GM21381 (cell line): ENCODE measurements around the gene C8G.

ENCODE experiments used
- ATAC-seq: cut with Tn5 transposase; IDR thresholded peaks from one replicate; pipeline ENCODE4 v1.9.1; 2021; ENCODE audit warnings: mild to moderate bottlenecking, moderate library complexity; ENCODE audit not compliant: unreplicated experiment

The C8G gene

GRCh38 chr9:136944519-136945332 lies at the start of gene C8G, which contains the start of gene FBXW5:
Gene C8G (plus strand): TSS chr9:136945243. CDS start chr9:136945321, 78 bp downstream.
Gene FBXW5 (minus strand): TSS chr9:136944738. CDS start chr9:136944083, 655 bp downstream.
- peak; percentile 81 for ATAC-seq

DNA sequence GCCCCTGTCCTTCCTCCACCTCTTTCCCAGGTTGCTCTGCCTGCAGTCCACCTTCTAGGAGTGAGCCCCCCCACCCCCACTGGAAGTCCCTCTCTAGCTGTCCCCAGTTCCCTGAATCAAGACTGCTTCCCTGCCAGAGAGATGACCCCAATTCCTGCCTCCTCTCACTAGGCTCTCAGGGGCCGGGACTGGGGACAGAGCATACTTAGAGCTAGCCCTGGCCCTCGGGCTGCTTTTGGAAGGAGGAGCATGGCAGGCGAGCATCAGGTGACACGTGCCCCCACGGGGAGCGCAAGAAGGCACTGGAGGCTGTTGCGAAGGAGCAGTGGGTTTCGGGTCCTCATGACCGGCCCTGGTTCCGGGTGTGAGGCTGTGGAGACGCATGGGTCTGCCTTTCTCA lies 49.0 kb upstream of the C8G start:
- no peak for ATAC-seq

GRCh38 chr9:136898483-136899100 lies 46.5 kb upstream of the C8G start:
- ATAC-seq = no peak

GRCh38 chr9:136899196-136899595 lies 45.8 kb upstream of the C8G start:
- ATAC-seq = no peak

- ATAC-seq = no peak
Observed at GRCh38 chr9:136900556-136900955, 44.5 kb upstream of the C8G start.

GRCh38 chr9:136900988-136901515 lies 44.0 kb upstream of the C8G start:
- ATAC-seq = no peak

DNA sequence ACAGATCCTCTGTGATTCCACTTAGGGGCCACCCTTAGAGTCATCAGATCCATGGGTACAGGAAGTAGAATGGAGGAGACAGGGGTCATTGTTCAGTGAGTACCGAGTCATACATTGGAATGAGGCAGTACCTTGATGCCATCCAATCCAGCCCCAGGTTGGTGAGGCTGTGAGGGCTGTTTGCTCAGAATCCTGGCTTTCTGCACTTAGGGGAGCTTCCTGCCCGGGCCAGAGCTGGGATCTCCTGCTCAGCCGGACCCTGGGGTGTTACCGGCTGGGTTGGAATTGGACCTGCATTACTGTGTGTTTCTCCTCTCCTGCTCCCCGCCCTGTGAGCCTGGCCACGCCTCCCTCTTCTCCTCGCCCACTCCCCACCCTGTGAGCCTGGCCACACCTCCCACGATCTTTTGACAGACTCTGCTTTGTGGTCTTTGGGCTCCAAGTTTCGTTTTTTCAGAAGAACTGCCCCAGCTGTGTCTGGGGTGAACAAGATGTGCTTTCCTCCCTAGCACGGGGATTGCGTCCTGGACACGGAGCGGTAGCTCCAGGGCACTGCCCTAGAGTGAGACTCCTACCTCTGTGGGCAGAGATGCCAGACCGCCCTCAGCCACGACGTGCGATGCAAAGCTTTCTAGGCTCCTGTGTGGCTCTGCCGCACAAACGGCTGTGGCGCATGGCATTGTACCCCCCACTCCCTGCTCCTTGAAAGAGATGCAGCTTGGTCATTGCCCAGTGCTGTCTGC lies 43.4 kb upstream of the C8G start:
- peak; percentile 50 for ATAC-seq

DNA sequence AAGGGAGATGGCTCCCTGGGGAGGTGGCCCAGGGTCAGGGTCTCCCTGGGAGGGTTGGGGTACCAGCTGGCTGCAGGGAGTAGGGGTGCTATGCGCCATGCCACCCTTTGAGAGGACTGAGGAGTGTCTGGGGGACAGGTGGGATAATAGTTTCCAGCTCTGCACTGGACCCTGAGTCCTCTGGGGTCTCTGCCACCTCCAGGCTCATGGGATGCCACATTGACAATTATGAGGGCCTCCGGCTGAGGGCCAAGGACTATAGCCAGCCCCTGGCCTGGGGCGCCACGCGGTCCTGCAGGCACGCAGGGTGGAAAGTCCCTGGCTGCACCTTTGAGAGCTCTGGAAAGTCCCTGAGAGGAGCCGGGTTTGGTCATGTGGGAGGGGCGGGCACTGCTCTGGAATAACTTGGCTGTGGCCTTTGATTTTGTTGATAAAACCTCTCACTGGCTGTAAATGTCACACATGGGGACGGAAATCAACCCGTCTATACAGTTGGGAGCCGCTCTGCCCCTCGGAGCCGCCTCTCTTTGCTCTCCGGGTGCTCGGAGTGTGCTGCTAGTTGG lies 42.7 kb upstream of the C8G start:
- ATAC-seq = peak; percentile 47

GRCh38 chr9:136903041-136903554 lies 41.9 kb upstream of the C8G start:
- no peak for ATAC-seq

DNA sequence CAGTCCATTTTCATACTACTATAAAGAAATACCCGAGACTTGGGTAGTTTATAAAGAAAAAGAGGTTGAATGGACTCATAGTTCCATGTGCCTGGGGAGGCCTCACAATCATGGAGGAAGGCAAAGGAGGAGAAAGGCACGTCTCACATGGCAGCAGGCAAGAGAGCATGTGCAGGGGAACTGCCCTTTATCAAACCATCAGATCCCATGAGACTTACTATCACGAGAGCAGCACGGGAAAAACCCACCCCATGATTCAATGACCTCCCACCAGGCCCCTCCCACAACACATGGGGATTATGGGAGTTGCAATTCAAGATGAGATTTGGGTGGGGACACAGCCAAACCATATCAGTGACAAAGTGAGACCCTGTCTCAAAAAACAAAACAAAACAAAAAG lies 38.8 kb upstream of the C8G start:
- ATAC-seq = no peak

GRCh38 chr9:136907011-136907914 lies 37.8 kb upstream of the C8G start:
- no peak for ATAC-seq

DNA sequence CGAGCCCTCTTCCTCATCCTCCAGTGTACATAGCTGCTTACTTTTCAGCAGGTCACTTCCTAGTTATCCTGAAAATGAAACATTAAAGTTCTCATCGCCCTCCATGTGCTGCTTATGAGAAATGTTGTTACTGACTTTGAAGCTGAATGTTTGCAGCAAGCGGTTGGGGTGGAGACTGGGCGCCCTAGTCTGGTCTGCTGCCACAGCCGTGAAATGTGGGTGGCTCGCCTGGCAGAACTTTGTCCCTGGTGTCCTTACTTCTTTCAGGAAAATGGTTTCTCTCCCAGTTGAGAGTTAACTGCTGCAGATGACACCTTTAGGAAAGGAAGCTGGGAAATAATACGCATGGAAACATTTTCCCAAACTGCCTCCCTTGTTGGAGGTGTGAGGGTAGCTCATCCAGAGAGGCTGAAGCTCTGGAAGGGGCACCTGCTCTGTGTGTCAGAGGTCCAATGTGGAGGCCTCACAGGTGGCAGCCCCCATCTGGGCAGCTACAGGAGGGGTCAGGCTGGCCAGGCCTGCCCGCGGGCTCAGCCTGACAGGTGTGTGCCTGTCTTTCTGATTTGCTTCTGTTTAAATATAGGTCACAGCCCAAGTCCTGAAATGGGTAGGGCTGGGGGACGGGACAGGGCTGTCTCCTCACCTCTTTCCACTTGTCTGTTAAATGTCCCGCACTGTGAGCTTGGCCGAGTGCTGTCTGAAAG lies 34.7 kb upstream of the C8G start:
- ATAC-seq = no peak

DNA sequence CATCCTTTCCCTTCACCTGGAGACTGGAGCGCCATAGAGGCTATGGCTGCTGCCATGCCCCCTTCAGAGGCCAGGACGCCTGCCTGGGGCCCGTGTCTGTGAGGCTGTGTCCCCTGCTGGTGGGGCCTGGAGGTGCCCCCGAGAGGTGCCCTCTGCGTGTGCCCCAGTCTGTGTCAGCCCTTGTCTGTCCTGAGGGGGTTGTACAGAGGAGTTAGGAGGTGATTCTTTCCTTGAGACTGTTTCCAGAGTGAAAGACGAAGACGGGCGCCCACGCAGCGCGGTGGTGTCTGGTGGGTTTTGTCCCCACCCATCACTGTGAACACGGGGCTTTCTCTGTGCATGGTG lies 34.2 kb upstream of the C8G start:
- no peak for ATAC-seq

GRCh38 chr9:136913701-136914438 lies 31.2 kb upstream of the C8G start:
- ATAC-seq = no peak

GRCh38 chr9:136915632-136916329 lies 29.3 kb upstream of the C8G start:
- no peak for ATAC-seq

GRCh38 chr9:136916330-136917184 lies 28.5 kb upstream of the C8G start:
- no peak for ATAC-seq

GRCh38 chr9:136917902-136918301 lies 27.1 kb upstream of the C8G start:
- ATAC-seq = no peak
